ENCODE data around the gene ARHGAP21.
"Not testable (repeated sequence)": the region's sequence is repeated elsewhere in the genome, so short reads cannot be mapped to it uniquely, and the experiment has no call there.

Gene ARHGAP21

GRCh38 chr10:24680647-24681524, 42.8 kb downstream of the ARHGAP21 start:
- no peak for DNase-seq

GRCh38 chr10:24678757-24679156, 44.9 kb downstream of the ARHGAP21 start:
- no peak for DNase-seq

GRCh38 chr10:24674892-24675632, 48.6 kb downstream of the ARHGAP21 start:
- DNase-seq: no peak

GRCh38 chr10:24670964-24671670, 52.6 kb downstream of the ARHGAP21 start:
- no peak for DNase-seq

GRCh38 chr10:24669285-24669852, 54.3 kb downstream of the ARHGAP21 start:
- DNase-seq: no peak

GRCh38 chr10:24668247-24668646, 55.4 kb downstream of the ARHGAP21 start:
- DNase-seq: no peak

- DNase-seq: no peak
Measured at GRCh38 chr10:24664991-24665390, 58.7 kb downstream of the ARHGAP21 start.

GRCh38 chr10:24661376-24661775, 62.3 kb downstream of the ARHGAP21 start:
- DNase-seq: no peak

- DNase-seq: not testable (repeated sequence)
Measured at GRCh38 chr10:24658319-24658718, 65.4 kb downstream of the ARHGAP21 start.

GRCh38 chr10:24656326-24656725, 67.4 kb downstream of the ARHGAP21 start:
- DNase-seq: not testable (repeated sequence)

GRCh38 chr10:24652381-24652957, 71.2 kb downstream of the ARHGAP21 start:
- no peak for DNase-seq

GRCh38 chr10:24651923-24652322, 71.8 kb downstream of the ARHGAP21 start:
- no peak for DNase-seq

GRCh38 chr10:24650669-24651391, 72.9 kb downstream of the ARHGAP21 start:
- no peak for DNase-seq

- no peak for DNase-seq
Measured at GRCh38 chr10:24645784-24646183, 77.9 kb downstream of the ARHGAP21 start.

GRCh38 chr10:24645022-24645421, 78.7 kb downstream of the ARHGAP21 start:
- DNase-seq: no peak

GRCh38 chr10:24643679-24644209, 79.9 kb downstream of the ARHGAP21 start:
- DNase-seq: no peak

- peak; percentile 52 for DNase-seq
Measured at GRCh38 chr10:24642921-24643678, 80.6 kb downstream of the ARHGAP21 start.

GRCh38 chr10:24639124-24639523, 84.6 kb downstream of the ARHGAP21 start:
- DNase-seq: no peak

- no peak for DNase-seq
Measured at GRCh38 chr10:24625778-24626177, 97.9 kb downstream of the ARHGAP21 start.

GRCh38 chr10:24623383-24623782, 100.3 kb downstream of the ARHGAP21 start:
- DNase-seq: no peak

- DNase-seq: no peak
Measured at GRCh38 chr10:24622781-24623301, 100.8 kb downstream of the ARHGAP21 start.
